Measurements from ENCODE around the gene NELFA.

The NELFA gene
- 25.7 to 37.3 (median 34.5) reads per million in 3 donors for total RNA-seq

GRCh38 chr4:2008921-2009650, at the start of gene NELFA:
Gene NELFA, minus strand, starts transcription at chr4:2008974. Its CDS starts 15 bp downstream, at chr4:2008959.
- no peaks in the 10 kb centered on the region for H3K27me3 ChIP-seq (replicated peaks; ENCODE audit: control insufficient read depth, insufficient read depth, low read length, poor library complexity, severe bottlenecking)
- DNase-seq = peak; percentile 90 to 93 (median 91)
- H3K4me3 ChIP-seq (ENCODE audit: insufficient read depth, low read depth, low read length, poor library complexity, severe bottlenecking) = peak within 1 kb of the TSS; percentile 94
- peak within 1 kb of the TSS; percentile 98 for H3K27ac ChIP-seq (ENCODE audit: insufficient read depth, low read length, poor library complexity, severe bottlenecking)
- H3K9me3 ChIP-seq (ENCODE audit: control insufficient read depth, low read length) = no peaks in the 10 kb centered on the region
- peaks cover 6% of the 10 kb centered on the region for H3K36me3 ChIP-seq (ENCODE audit: control insufficient read depth, insufficient read depth, low read length)
- H3K4me1 ChIP-seq (ENCODE audit: control insufficient read depth, insufficient read depth, low read length, poor library complexity, severe bottlenecking) = peaks cover 15% of the 10 kb centered on the region

GRCh38 chr4:2057382-2058065, 48.8 kb upstream of the NELFA start:
- Histone ChIP-seq H3K27me3 (replicated peaks; ENCODE audit: control insufficient read depth, insufficient read depth, low read length, poor library complexity, severe bottlenecking) (peaks cover 19% of the 10 kb centered on the region), H3K36me3 (ENCODE audit: control insufficient read depth, insufficient read depth, low read length) (no peaks in the 10 kb centered on the region), H3K4me1 (ENCODE audit: control insufficient read depth, insufficient read depth, low read length, poor library complexity, severe bottlenecking) (peaks cover 4% of the 10 kb centered on the region), H3K27ac (ENCODE audit: insufficient read depth, low read length, poor library complexity, severe bottlenecking) (no peak overlapping the region), H3K9me3 (ENCODE audit: control insufficient read depth, low read length) (no peaks in the 10 kb centered on the region), H3K4me3 (ENCODE audit: insufficient read depth, low read depth, low read length, poor library complexity, severe bottlenecking) (no peak overlapping the region)
- no peak for DNase-seq

- peaks cover 4% of the 10 kb centered on the region for H3K4me1 ChIP-seq (ENCODE audit: control insufficient read depth, insufficient read depth, low read length, poor library complexity, severe bottlenecking)
- no peak overlapping the region for H3K4me3 ChIP-seq (ENCODE audit: insufficient read depth, low read depth, low read length, poor library complexity, severe bottlenecking)
- no peak for DNase-seq
- peaks cover 6% of the 10 kb centered on the region for H3K27me3 ChIP-seq (replicated peaks; ENCODE audit: control insufficient read depth, insufficient read depth, low read length, poor library complexity, severe bottlenecking)
- H3K27ac ChIP-seq (ENCODE audit: insufficient read depth, low read length, poor library complexity, severe bottlenecking) = no peak overlapping the region
- H3K36me3 ChIP-seq (ENCODE audit: control insufficient read depth, insufficient read depth, low read length) = no peaks in the 10 kb centered on the region
- no peaks in the 10 kb centered on the region for H3K9me3 ChIP-seq (ENCODE audit: control insufficient read depth, low read length)
Observed at GRCh38 chr4:2054217-2054616, 45.4 kb upstream of the NELFA start.

- H3K9me3 ChIP-seq (ENCODE audit: control insufficient read depth, low read length) = no peaks in the 10 kb centered on the region
Observed at GRCh38 chr4:2051086-2051485, 42.3 kb upstream of the NELFA start.

GRCh38 chr4:2049811-2050210, 41.0 kb upstream of the NELFA start:
- Histone ChIP-seq H3K27me3 (replicated peaks; ENCODE audit: control insufficient read depth, insufficient read depth, low read length, poor library complexity, severe bottlenecking) (peaks cover 5% of the 10 kb centered on the region), H3K36me3 (ENCODE audit: control insufficient read depth, insufficient read depth, low read length) (no peaks in the 10 kb centered on the region), H3K4me3 (ENCODE audit: insufficient read depth, low read depth, low read length, poor library complexity, severe bottlenecking) (no peak overlapping the region), H3K27ac (ENCODE audit: insufficient read depth, low read length, poor library complexity, severe bottlenecking) (no peak overlapping the region), H3K4me1 (ENCODE audit: control insufficient read depth, insufficient read depth, low read length, poor library complexity, severe bottlenecking) (no peaks in the 10 kb centered on the region), H3K9me3 (ENCODE audit: control insufficient read depth, low read length) (no peaks in the 10 kb centered on the region)
- DNase-seq = no peak

More at GRCh38 chr4:2051086-2051485, 42.3 kb upstream of the NELFA start:
- Histone ChIP-seq H3K27ac (ENCODE audit: insufficient read depth, low read length, poor library complexity, severe bottlenecking) (no peak overlapping the region), H3K4me3 (ENCODE audit: insufficient read depth, low read depth, low read length, poor library complexity, severe bottlenecking) (no peak overlapping the region), H3K27me3 (replicated peaks; ENCODE audit: control insufficient read depth, insufficient read depth, low read length, poor library complexity, severe bottlenecking) (peaks cover 5% of the 10 kb centered on the region), H3K36me3 (ENCODE audit: control insufficient read depth, insufficient read depth, low read length) (no peaks in the 10 kb centered on the region), H3K4me1 (ENCODE audit: control insufficient read depth, insufficient read depth, low read length, poor library complexity, severe bottlenecking) (no peaks in the 10 kb centered on the region)
- no peak for DNase-seq

GRCh38 chr4:2049381-2049780, 40.6 kb upstream of the NELFA start:
- no peak for DNase-seq
- Histone ChIP-seq H3K9me3 (ENCODE audit: control insufficient read depth, low read length) (no peaks in the 10 kb centered on the region), H3K27me3 (replicated peaks; ENCODE audit: control insufficient read depth, insufficient read depth, low read length, poor library complexity, severe bottlenecking) (peaks cover 5% of the 10 kb centered on the region), H3K36me3 (ENCODE audit: control insufficient read depth, insufficient read depth, low read length) (no peaks in the 10 kb centered on the region), H3K4me1 (ENCODE audit: control insufficient read depth, insufficient read depth, low read length, poor library complexity, severe bottlenecking) (no peaks in the 10 kb centered on the region), H3K4me3 (ENCODE audit: insufficient read depth, low read depth, low read length, poor library complexity, severe bottlenecking) (no peak overlapping the region), H3K27ac (ENCODE audit: insufficient read depth, low read length, poor library complexity, severe bottlenecking) (no peak overlapping the region)

- DNase-seq = no peak
Observed at GRCh38 chr4:2048831-2049230, 40.1 kb upstream of the NELFA start.

GRCh38 chr4:2047781-2048581, 39.2 kb upstream of the NELFA start:
- no peak overlapping the region for H3K4me3 ChIP-seq (ENCODE audit: insufficient read depth, low read depth, low read length, poor library complexity, severe bottlenecking)
- peaks cover under 1% of the 10 kb centered on the region for H3K4me1 ChIP-seq (ENCODE audit: control insufficient read depth, insufficient read depth, low read length, poor library complexity, severe bottlenecking)
- H3K36me3 ChIP-seq (ENCODE audit: control insufficient read depth, insufficient read depth, low read length) = no peaks in the 10 kb centered on the region
- H3K9me3 ChIP-seq (ENCODE audit: control insufficient read depth, low read length) = no peaks in the 10 kb centered on the region
- H3K27ac ChIP-seq (ENCODE audit: insufficient read depth, low read length, poor library complexity, severe bottlenecking) = no peak overlapping the region
- no peak for DNase-seq
- H3K27me3 ChIP-seq (replicated peaks; ENCODE audit: control insufficient read depth, insufficient read depth, low read length, poor library complexity, severe bottlenecking) = peaks cover 5% of the 10 kb centered on the region

More at GRCh38 chr4:2048831-2049230, 40.1 kb upstream of the NELFA start:
- H3K4me3 ChIP-seq (ENCODE audit: insufficient read depth, low read depth, low read length, poor library complexity, severe bottlenecking) = no peak overlapping the region
- no peaks in the 10 kb centered on the region for H3K9me3 ChIP-seq (ENCODE audit: control insufficient read depth, low read length)
- H3K4me1 ChIP-seq (ENCODE audit: control insufficient read depth, insufficient read depth, low read length, poor library complexity, severe bottlenecking) = no peaks in the 10 kb centered on the region
- H3K27me3 ChIP-seq (replicated peaks; ENCODE audit: control insufficient read depth, insufficient read depth, low read length, poor library complexity, severe bottlenecking) = peaks cover 5% of the 10 kb centered on the region
- H3K36me3 ChIP-seq (ENCODE audit: control insufficient read depth, insufficient read depth, low read length) = no peaks in the 10 kb centered on the region
- H3K27ac ChIP-seq (ENCODE audit: insufficient read depth, low read length, poor library complexity, severe bottlenecking) = no peak overlapping the region

- Histone ChIP-seq H3K4me1 (ENCODE audit: control insufficient read depth, insufficient read depth, low read length, poor library complexity, severe bottlenecking) (peaks cover 7% of the 10 kb centered on the region), H3K27ac (ENCODE audit: insufficient read depth, low read length, poor library complexity, severe bottlenecking) (no peak overlapping the region), H3K36me3 (ENCODE audit: control insufficient read depth, insufficient read depth, low read length) (no peaks in the 10 kb centered on the region), H3K9me3 (ENCODE audit: control insufficient read depth, low read length) (no peaks in the 10 kb centered on the region), H3K4me3 (ENCODE audit: insufficient read depth, low read depth, low read length, poor library complexity, severe bottlenecking) (no peak overlapping the region), H3K27me3 (replicated peaks; ENCODE audit: control insufficient read depth, insufficient read depth, low read length, poor library complexity, severe bottlenecking) (peaks cover 5% of the 10 kb centered on the region)
- DNase-seq = no peak
Observed at GRCh38 chr4:2047031-2047660, 38.4 kb upstream of the NELFA start.

Measured in effector memory CD4-positive, alpha-beta T cell (primary cell).